Stomach (tissue), 4 donors: ENCODE data around the gene NFS1.

Experiments
- POLR2A ChIP-seq, 4 donors: fragments of 450-650 bp; IDR thresholded peaks; one replicate each; pipeline ENCODE4 v1.6.1; 2016; ENCODE audit warnings: antibody characterized with exemption in 4 of 4, control low read depth in 2 of 4, mild to moderate bottlenecking in 1 of 4, moderate library complexity in 1 of 4
- TF ChIP-seq, protein P1 (sequence below), 7 experiments: fragments of 450-650 bp in 4 of 7; fragments of 200-600 bp in 3 of 7; sonication (generic) in 3 of 7; IDR thresholded peaks; one replicate each; pipeline ENCODE4 v1.5.1; 2016 to 2019; ENCODE audit warnings: antibody characterized with exemption in 7 of 7, control low read depth in 2 of 7, mild to moderate bottlenecking in 1 of 7

DNA sequence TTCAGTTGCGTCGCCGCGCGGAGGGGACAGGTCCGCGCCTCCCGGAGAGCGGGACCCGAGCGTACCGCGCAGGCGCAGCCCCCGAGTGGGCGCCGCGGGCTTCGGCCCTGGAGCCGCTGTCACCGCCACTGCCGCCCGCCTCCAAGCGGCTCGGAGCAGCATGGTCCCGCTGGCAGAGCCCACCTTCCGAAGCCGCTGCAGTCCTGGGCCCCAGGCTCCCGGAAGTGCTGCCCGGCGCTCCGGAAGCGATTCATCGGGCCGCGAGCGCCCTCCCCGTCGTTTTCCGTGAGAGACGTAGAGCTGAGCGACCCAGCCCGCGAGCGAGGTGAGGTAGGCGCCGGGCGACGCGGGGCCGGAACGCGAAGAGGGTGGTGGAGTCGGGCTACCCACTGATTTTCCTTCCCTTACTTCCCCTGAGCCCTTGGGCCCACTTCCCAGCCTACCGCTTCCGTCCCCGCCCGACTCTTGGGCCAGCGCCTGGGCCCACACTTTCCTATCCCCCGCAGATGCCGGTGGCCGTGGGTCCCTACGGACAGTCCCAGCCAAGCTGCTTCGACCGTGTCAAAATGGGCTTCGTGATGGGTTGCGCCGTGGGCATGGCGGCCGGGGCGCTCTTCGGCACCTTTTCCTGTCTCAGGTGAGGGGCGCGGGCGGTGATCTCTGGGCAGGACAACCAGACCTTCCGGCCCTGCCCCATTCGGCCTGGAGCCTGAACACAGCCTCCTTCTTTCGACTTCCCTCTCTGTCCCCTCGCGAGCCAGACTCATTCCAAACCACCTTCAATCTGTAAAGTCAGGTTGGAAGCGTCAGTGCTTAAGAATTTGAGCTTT is at the start of gene NFS1, which contains the start of gene ROMO1:
- TF ChIP-seq, protein P1, sequence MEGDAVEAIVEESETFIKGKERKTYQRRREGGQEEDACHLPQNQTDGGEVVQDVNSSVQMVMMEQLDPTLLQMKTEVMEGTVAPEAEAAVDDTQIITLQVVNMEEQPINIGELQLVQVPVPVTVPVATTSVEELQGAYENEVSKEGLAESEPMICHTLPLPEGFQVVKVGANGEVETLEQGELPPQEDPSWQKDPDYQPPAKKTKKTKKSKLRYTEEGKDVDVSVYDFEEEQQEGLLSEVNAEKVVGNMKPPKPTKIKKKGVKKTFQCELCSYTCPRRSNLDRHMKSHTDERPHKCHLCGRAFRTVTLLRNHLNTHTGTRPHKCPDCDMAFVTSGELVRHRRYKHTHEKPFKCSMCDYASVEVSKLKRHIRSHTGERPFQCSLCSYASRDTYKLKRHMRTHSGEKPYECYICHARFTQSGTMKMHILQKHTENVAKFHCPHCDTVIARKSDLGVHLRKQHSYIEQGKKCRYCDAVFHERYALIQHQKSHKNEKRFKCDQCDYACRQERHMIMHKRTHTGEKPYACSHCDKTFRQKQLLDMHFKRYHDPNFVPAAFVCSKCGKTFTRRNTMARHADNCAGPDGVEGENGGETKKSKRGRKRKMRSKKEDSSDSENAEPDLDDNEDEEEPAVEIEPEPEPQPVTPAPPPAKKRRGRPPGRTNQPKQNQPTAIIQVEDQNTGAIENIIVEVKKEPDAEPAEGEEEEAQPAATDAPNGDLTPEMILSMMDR (IDR thresholded peaks at IDR 0.05) = peak in 1 of 7 experiments; percentile 40
- peak in 1 of 4 donors; percentile 29 for TF ChIP-seq POLR2A (IDR thresholded peaks at IDR 0.05)
